Spleen (tissue), 11 donors: Measurements from ENCODE around the gene EBF4. TPM values are rescaled to one million over a fixed set of nuclear protein-coding genes. Genes with fewer than 3 reads are reported as not detected.

Experiments
- DNase-seq: peaks from one replicate; pipeline ENCODE4 v3.0.0-alpha.2; 2020
- H3K27ac ChIP-seq, 8 donors: fragments of 200-600 bp; sonication (generic) in 7 of 8; 1 replicate in 4 of 8; 2 replicates in 4 of 8; pipeline versions ENCODE4 v1.5.0 to v1.8.0; 2016 to 2021; ENCODE audit warnings: inconsistent platforms in 4 of 8, mild to moderate bottlenecking in 4 of 8, moderate library complexity in 1 of 8
- H3K27me3 ChIP-seq, 7 donors: fragments of 200-600 bp; sonication (generic) in 6 of 7; replicated peaks in 1 of 7; 1 replicate in 4 of 7; 2 replicates in 3 of 7; pipeline versions ENCODE4 v1.5.0 to v1.8.0; 2016 to 2021; ENCODE audit warnings: inconsistent platforms in 3 of 7, mild to moderate bottlenecking in 1 of 7
- H3K36me3 ChIP-seq, 6 donors: fragments of 200-600 bp; sonication (generic) in 5 of 6; 1 replicate in 4 of 6; 2 replicates in 2 of 6; pipeline versions ENCODE4 v1.5.0 to v1.8.0; 2016 to 2021; ENCODE audit warnings: inconsistent platforms in 2 of 6
- H3K4me1 ChIP-seq, 6 donors: fragments of 200-600 bp; sonication (generic) in 5 of 6; 1 replicate in 3 of 6; 2 replicates in 3 of 6; pipeline versions ENCODE4 v1.5.0 to v1.8.0; 2016 to 2021; ENCODE audit warnings: inconsistent platforms in 3 of 6
- H3K4me3 ChIP-seq, 8 donors: fragments of 200-600 bp; sonication (generic) in 7 of 8; 1 replicate in 4 of 8; 2 replicates in 4 of 8; pipeline versions ENCODE4 v1.5.0 to v1.8.0; 2016 to 2021; ENCODE audit warnings: inconsistent platforms in 4 of 8, mild to moderate bottlenecking in 4 of 8, moderate library complexity in 2 of 8
- H3K9me3 ChIP-seq, 8 donors: fragments of 200-600 bp; sonication (generic) in 7 of 8; 1 replicate in 4 of 8; 2 replicates in 4 of 8; pipeline versions ENCODE4 v1.5.0 to v1.8.0; 2016 to 2021; ENCODE audit warnings: inconsistent platforms in 4 of 8
- POLR2A ChIP-seq, 3 donors: fragments of 450-650 bp; IDR thresholded peaks; one replicate each; pipeline ENCODE4 v1.5.1; 2017; ENCODE audit warnings: antibody characterized with exemption in 3 of 3, mild to moderate bottlenecking in 1 of 3
- POLR2AphosphoS5 ChIP-seq, 3 donors: sonication (generic); formaldehyde crosslinking; IDR thresholded peaks; one replicate each; pipeline ENCODE4 v1.5.1; 2017; ENCODE audit warnings: antibody characterized with exemption in 3 of 3
- WGBS, 5 donors: extraction: QIAGEN DNeasy Blood & Tissue Kit in 3 of 5; methylation state at CpG; one replicate each; pipeline versions ENCODE4 v1.1.5 to v1.1.7; 2013 to 2018; 5-methylcytosine and 5-hydroxymethylcytosine counted together
- intact Hi-C: fragments of 100-400 bp; cut with DNase I; formaldehyde crosslinking; loops from one replicate; pipeline ENCODE4 v1.15.0; 2023; ENCODE audit warnings: low total_unique reads
- polyA plus RNA-seq, 3 donors: library from polyadenylated mRNA; stranded (reverse); fragments of 200-250 nt; gene quantifications; one replicate each; pipeline ENCODE4 v1.2.1, GENCODE V29; 2013
- total RNA-seq, 7 donors: library from RNA; depleted of rRNA in 3 of 7; stranded (reverse); fragments of >200 nt in 3 of 7; fragmentation: NEBNext Ultra II Directional in 4 of 7; extraction: Animal tissue kit (Norgen Biotek cat#: 25700) in 4 of 7; gene quantifications; one replicate each; pipeline versions ENCODE4 v1.1.0 to v1.2.1, GENCODE V29; 2016 to 2021
- TF ChIP-seq, protein P1 (sequence below), 11 experiments: fragments of 200-600 bp in 7 of 11; fragments of 450-650 bp in 4 of 11; sonication (generic) in 4 of 11; IDR thresholded peaks in 8 of 11; conservative IDR thresholded peaks in 3 of 11; 1 replicate in 7 of 11; 2 replicates in 4 of 11; pipeline versions ENCODE4 v1.4.0 to v1.8.0; 2016 to 2021; ENCODE audit warnings: antibody characterized with exemption in 11 of 11, inconsistent platforms in 4 of 11, mild to moderate bottlenecking in 1 of 11
- donor health status: healthy with polysubstance abuse.
- donor health status: DM: no; HTN: no; CAD: no; lungs with moderate emphysema.
- donor health status: DM: no; HTN: no; CAD: no.
- donor health status: Bipolar disorder and iron deficiency.
- donor health status: healthy.
- donor health status: DM: no; HTN: no; CAD: no.
- donor health status: DM: yes; HTN: yes; CAD: no.

EBF4 gene
- total and polyA plus RNA-seq, 10 donors: 2.5 to 19.2 (median 6.4) TPM

- Histone ChIP-seq H3K4me3 (peak overlapping the region; percentile 24 to 78 (median 44)), H3K4me1 (peaks cover 13 to 52% (median 35%) of the 10 kb centered on the region in 6 donors), H3K27ac (no peak overlapping the region), H3K9me3 (no peaks in the 10 kb centered on the region), H3K36me3 (no peaks in the 10 kb centered on the region), H3K27me3 (peaks cover 0 to 97% (median 35%) of the 10 kb centered on the region in 7 donors)
- intact Hi-C loops: no loop called here
- DNase-seq: peak; percentile 83
- WGBS, 5 donors: 6 to 19% (median 9%) methylated on average over 17 to 47 of the region's 47 CpGs
- TF ChIP-seq POLR2A (IDR thresholded peaks at IDR 0.05) (no peak), POLR2AphosphoS5 (IDR thresholded peaks at IDR 0.05) (peak in 1 of 3 donors; percentile 27)
- TF ChIP-seq, protein P1, sequence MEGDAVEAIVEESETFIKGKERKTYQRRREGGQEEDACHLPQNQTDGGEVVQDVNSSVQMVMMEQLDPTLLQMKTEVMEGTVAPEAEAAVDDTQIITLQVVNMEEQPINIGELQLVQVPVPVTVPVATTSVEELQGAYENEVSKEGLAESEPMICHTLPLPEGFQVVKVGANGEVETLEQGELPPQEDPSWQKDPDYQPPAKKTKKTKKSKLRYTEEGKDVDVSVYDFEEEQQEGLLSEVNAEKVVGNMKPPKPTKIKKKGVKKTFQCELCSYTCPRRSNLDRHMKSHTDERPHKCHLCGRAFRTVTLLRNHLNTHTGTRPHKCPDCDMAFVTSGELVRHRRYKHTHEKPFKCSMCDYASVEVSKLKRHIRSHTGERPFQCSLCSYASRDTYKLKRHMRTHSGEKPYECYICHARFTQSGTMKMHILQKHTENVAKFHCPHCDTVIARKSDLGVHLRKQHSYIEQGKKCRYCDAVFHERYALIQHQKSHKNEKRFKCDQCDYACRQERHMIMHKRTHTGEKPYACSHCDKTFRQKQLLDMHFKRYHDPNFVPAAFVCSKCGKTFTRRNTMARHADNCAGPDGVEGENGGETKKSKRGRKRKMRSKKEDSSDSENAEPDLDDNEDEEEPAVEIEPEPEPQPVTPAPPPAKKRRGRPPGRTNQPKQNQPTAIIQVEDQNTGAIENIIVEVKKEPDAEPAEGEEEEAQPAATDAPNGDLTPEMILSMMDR (IDR thresholded peaks at IDR 0.05 in 8 of 11, conservative IDR thresholded peaks at IDR 0.05 in 3 of 11): peak in 9 of 11 experiments; percentile 41 to 73 (median 68)
Measured at GRCh38 chr20:2752567-2753460, 60.2 kb downstream of the EBF4 start.

GRCh38 chr20:2753461-2754040 lies 61.0 kb downstream of the EBF4 start:
- Histone ChIP-seq H3K27me3 (peaks cover 0 to 100% (median 35%) of the 10 kb centered on the region in 7 donors), H3K4me3 (no peak overlapping the region), H3K4me1 (peaks cover 13 to 51% (median 35%) of the 10 kb centered on the region in 6 donors), H3K9me3 (no peaks in the 10 kb centered on the region), H3K36me3 (no peaks in the 10 kb centered on the region), H3K27ac (no peak overlapping the region)
- DNase-seq: peak; percentile 48
- TF ChIP-seq POLR2A (IDR thresholded peaks at IDR 0.05): no peak
- no peak for TF ChIP-seq POLR2AphosphoS5 (IDR thresholded peaks at IDR 0.05)
- TF ChIP-seq, protein P1 (IDR thresholded peaks at IDR 0.05 in 8 of 11, conservative IDR thresholded peaks at IDR 0.05 in 3 of 11): no peak
- intact Hi-C loops: no loop called here
- WGBS, 5 donors: 65 to 85% (median 80%) methylated on average over 4 to 6 of the region's 6 CpGs

DNA sequence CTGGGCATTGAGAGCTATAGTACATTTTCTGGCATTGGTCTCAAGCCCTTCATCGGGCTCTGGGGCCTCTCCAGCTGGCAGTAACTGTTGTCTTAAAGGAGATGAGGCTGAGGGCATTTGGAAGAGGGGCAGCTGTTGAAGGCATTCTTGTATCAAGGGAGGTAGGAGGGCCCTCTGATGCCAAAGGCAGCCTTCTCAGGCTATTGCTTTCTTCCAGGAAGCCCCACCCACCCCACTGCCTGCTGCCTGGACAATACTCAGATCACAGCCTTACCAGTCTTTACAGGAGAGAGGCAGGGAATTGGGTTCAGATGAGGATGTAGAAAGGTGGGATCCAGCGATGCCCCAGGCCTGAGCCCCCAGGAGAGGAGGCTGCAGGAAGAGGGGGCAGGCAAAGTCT lies 61.8 kb downstream of the EBF4 start:
- H3K27ac ChIP-seq: no peak overlapping the region
- DNase-seq: peak; percentile 21
- 64 to 80% (median 76%) methylated on average over 2 of the region's 2 CpGs for WGBS, 5 donors
- H3K9me3 ChIP-seq: no peaks in the 10 kb centered on the region
- intact Hi-C loops: no loop called here
- H3K36me3 ChIP-seq: no peaks in the 10 kb centered on the region
- peaks cover 0 to 100% (median 39%) of the 10 kb centered on the region in 7 donors for H3K27me3 ChIP-seq
- TF ChIP-seq, protein P1 (IDR thresholded peaks at IDR 0.05 in 8 of 11, conservative IDR thresholded peaks at IDR 0.05 in 3 of 11): no peak
- TF ChIP-seq POLR2A (IDR thresholded peaks at IDR 0.05) (no peak), POLR2AphosphoS5 (IDR thresholded peaks at IDR 0.05) (no peak)
- H3K4me1 ChIP-seq: peaks cover 13 to 42% (median 35%) of the 10 kb centered on the region in 6 donors
- H3K4me3 ChIP-seq: no peak overlapping the region
